Thymus (tissue), 11 donors: ENCODE measurements around the gene GSN. TPM values are rescaled to one million over a fixed set of nuclear protein-coding genes. Genes with fewer than 3 reads are reported as not detected.

ENCODE experiments used
- DNase-seq, 9 donors: peaks; one replicate each; pipeline ENCODE4 v3.0.0-alpha.2; 2013; ENCODE audit warnings: low spot score in 9 of 9, low read depth in 6 of 9, missing footprints in 1 of 9
- H3K27ac ChIP-seq, 2 donors: one replicate each; pipeline ENCODE4 v1.5.1; 2013; ENCODE audit warnings: control low read depth in 1 of 2, low read depth in 1 of 2, low read length in 1 of 2, mild to moderate bottlenecking in 1 of 2, moderate library complexity in 1 of 2
- H3K27me3 ChIP-seq, 2 donors: one replicate each; pipeline ENCODE4 v1.5.1; 2013; ENCODE audit warnings: low read length in 1 of 2; ENCODE audit not compliant: control insufficient read depth in 2 of 2, insufficient read depth in 1 of 2
- H3K36me3 ChIP-seq, 2 donors: one replicate each; pipeline ENCODE4 v1.5.1; 2013; ENCODE audit warnings: low read length in 1 of 2, mild to moderate bottlenecking in 1 of 2, moderate library complexity in 1 of 2; ENCODE audit not compliant: control insufficient read depth in 2 of 2, insufficient read depth in 2 of 2
- H3K4me1 ChIP-seq, 2 donors: one replicate each; pipeline ENCODE4 v1.5.1; 2013; ENCODE audit warnings: low read length in 2 of 2; ENCODE audit not compliant: control insufficient read depth in 2 of 2, insufficient read depth in 2 of 2
- H3K4me3 ChIP-seq, 2 donors: one replicate each; pipeline ENCODE4 v1.5.1; 2013; ENCODE audit warnings: low read length in 2 of 2, control low read depth in 1 of 2, mild to moderate bottlenecking in 1 of 2
- H3K9me3 ChIP-seq, 2 donors: one replicate each; pipeline ENCODE4 v1.5.1; 2013; ENCODE audit warnings: low read length in 1 of 2, mild to moderate bottlenecking in 1 of 2; ENCODE audit not compliant: control insufficient read depth in 2 of 2, insufficient read depth in 1 of 2
- WGBS: extraction: QIAGEN DNeasy Blood & Tissue Kit; methylation state at CpG from one replicate; pipeline ENCODE4 v1.1.7; 2013; 5-methylcytosine and 5-hydroxymethylcytosine counted together
- polyA plus RNA-seq: library from polyadenylated mRNA; stranded (reverse); fragments of 200-250 nt; gene quantifications from one replicate; pipeline ENCODE4 v1.2.3, GENCODE V29; 2013
- total RNA-seq: library from RNA; stranded (reverse); fragments of 120-200 nt; gene quantifications from one replicate; pipeline ENCODE4 v1.2.4, GENCODE V29; 2013
- donor health status: healthy.

The GSN gene
- total and polyA plus RNA-seq, 2 donors = 138 to 248 TPM

GRCh38 chr9:121302786-121303185, 34.8 kb downstream of the GSN start:
- H3K4me3 ChIP-seq = no peak overlapping the region
- no peaks in the 10 kb centered on the region for H3K36me3 ChIP-seq
- H3K9me3 ChIP-seq = no peaks in the 10 kb centered on the region
- no peak for DNase-seq
- 98% methylated on average over 13 of the region's 13 CpGs for WGBS
- H3K27me3 ChIP-seq = peaks cover 4 to 28% of the 10 kb centered on the region in 2 donors
- H3K4me1 ChIP-seq = peaks cover 7 to 15% of the 10 kb centered on the region in 2 donors
- H3K27ac ChIP-seq = no peak overlapping the region

- DNase-seq = no peak
- peaks cover 4 to 23% of the 10 kb centered on the region in 2 donors for H3K27me3 ChIP-seq
- no peaks in the 10 kb centered on the region for H3K9me3 ChIP-seq
- H3K4me3 ChIP-seq = no peak overlapping the region
- H3K27ac ChIP-seq = no peak overlapping the region
- H3K4me1 ChIP-seq = peaks cover 7 to 13% of the 10 kb centered on the region in 2 donors
- H3K36me3 ChIP-seq = no peaks in the 10 kb centered on the region
- 95% methylated on average over 3 of the region's 3 CpGs for WGBS
These were observed 35.8 kb downstream of the GSN start for GRCh38 chr9:121303456-121304451.

GRCh38 chr9:121304707-121305106, 36.7 kb downstream of the GSN start:
- DNase-seq = no peak

GRCh38 chr9:121305269-121305994, 37.5 kb downstream of the GSN start:
- Histone ChIP-seq H3K27ac (no peak overlapping the region), H3K27me3 (peaks cover 0 to 9% of the 10 kb centered on the region in 2 donors), H3K36me3 (no peaks in the 10 kb centered on the region), H3K4me1 (peaks cover 0 to 4% of the 10 kb centered on the region in 2 donors), H3K9me3 (no peaks in the 10 kb centered on the region), H3K4me3 (no peak overlapping the region)
- DNase-seq = no peak
- 95% methylated on average over 13 of the region's 13 CpGs for WGBS

More at GRCh38 chr9:121304707-121305106, 36.7 kb downstream of the GSN start:
- peaks cover 2 to 15% of the 10 kb centered on the region in 2 donors for H3K27me3 ChIP-seq
- no peaks in the 10 kb centered on the region for H3K9me3 ChIP-seq
- no peaks in the 10 kb centered on the region for H3K36me3 ChIP-seq
- no peak overlapping the region for H3K27ac ChIP-seq
- WGBS = 96% methylated on average over 1 of the region's 1 CpG
- H3K4me3 ChIP-seq = no peak overlapping the region
- H3K4me1 ChIP-seq = peaks cover 4 to 6% of the 10 kb centered on the region in 2 donors

GRCh38 chr9:121307976-121308375, 40.0 kb downstream of the GSN start:
- DNase-seq = no peak
- no peaks in the 10 kb centered on the region for H3K36me3 ChIP-seq
- H3K4me3 ChIP-seq = no peak overlapping the region
- no peak overlapping the region for H3K27ac ChIP-seq
- H3K9me3 ChIP-seq = no peaks in the 10 kb centered on the region
- 92% methylated on average over 2 of the region's 2 CpGs for WGBS
- H3K4me1 ChIP-seq = no peaks in the 10 kb centered on the region
- no peaks in the 10 kb centered on the region for H3K27me3 ChIP-seq

GRCh38 chr9:121308765-121309164, 40.8 kb downstream of the GSN start:
- no peak for DNase-seq
- WGBS = 97% methylated on average over 13 of the region's 13 CpGs
- Histone ChIP-seq H3K4me1 (no peaks in the 10 kb centered on the region), H3K4me3 (no peak overlapping the region), H3K27ac (no peak overlapping the region), H3K9me3 (no peaks in the 10 kb centered on the region), H3K36me3 (no peaks in the 10 kb centered on the region), H3K27me3 (no peaks in the 10 kb centered on the region)

GRCh38 chr9:121309171-121309570, 41.2 kb downstream of the GSN start:
- DNase-seq = no peak
- 95% methylated on average over 6 of the region's 6 CpGs for WGBS
- Histone ChIP-seq H3K4me3 (no peak overlapping the region), H3K27me3 (no peaks in the 10 kb centered on the region), H3K9me3 (no peaks in the 10 kb centered on the region), H3K27ac (no peak overlapping the region), H3K36me3 (no peaks in the 10 kb centered on the region), H3K4me1 (no peaks in the 10 kb centered on the region)

GRCh38 chr9:121309833-121310425, 42.0 kb downstream of the GSN start:
- Histone ChIP-seq H3K36me3 (no peaks in the 10 kb centered on the region), H3K27me3 (no peaks in the 10 kb centered on the region), H3K9me3 (no peaks in the 10 kb centered on the region), H3K4me3 (no peak overlapping the region), H3K4me1 (no peaks in the 10 kb centered on the region), H3K27ac (no peak overlapping the region)
- no peak for DNase-seq
- 83% methylated on average over 7 of the region's 7 CpGs for WGBS

GRCh38 chr9:121310571-121310970, 42.6 kb downstream of the GSN start:
- Histone ChIP-seq H3K4me3 (no peak overlapping the region), H3K27ac (no peak overlapping the region), H3K27me3 (no peaks in the 10 kb centered on the region), H3K9me3 (no peaks in the 10 kb centered on the region), H3K4me1 (no peaks in the 10 kb centered on the region), H3K36me3 (no peaks in the 10 kb centered on the region)
- no peak for DNase-seq
- WGBS = 97% methylated on average over 9 of the region's 9 CpGs
